KMS-11 (cell line): ENCODE data around the gene GMFB.

Source experiments
- H2AFZ ChIP-seq: fragments of 200-600 bp; sonication (generic); 2 replicates; pipeline ENCODE4 v1.6.1; 2016; ENCODE audit warnings: antibody characterized with exemption, mixed run types, low read depth
- H3K27ac ChIP-seq: fragments of 200-600 bp; sonication (generic); 2 replicates; pipeline ENCODE4 v1.6.1; 2016; ENCODE audit warnings: mild to moderate bottlenecking, mixed run types
- H3K27me3 ChIP-seq: fragments of 200-600 bp; sonication (generic); 2 replicates; pipeline ENCODE4 v1.6.1; 2017; ENCODE audit warnings: mild to moderate bottlenecking, low read depth, mixed run types, moderate library complexity; ENCODE audit not compliant: insufficient read depth
- H3K36me3 ChIP-seq: fragments of 200-600 bp; sonication (generic); 2 replicates; pipeline ENCODE4 v1.6.1; 2017; ENCODE audit warnings: mild to moderate bottlenecking, mixed run types; ENCODE audit not compliant: insufficient read depth
- H3K4me1 ChIP-seq: fragments of 200-600 bp; sonication (generic); 2 replicates; pipeline ENCODE4 v1.6.1; 2016; ENCODE audit warnings: mild to moderate bottlenecking, low read depth, mixed run types; ENCODE audit not compliant: poor library complexity, severe bottlenecking
- H3K4me2 ChIP-seq: fragments of 200-600 bp; sonication (generic); 2 replicates; pipeline ENCODE4 v1.7.0; 2016; ENCODE audit warnings: mild to moderate bottlenecking, mixed run types
- H3K4me3 ChIP-seq: fragments of 200-600 bp; sonication (generic); IDR thresholded peaks from 2 replicates; pipeline ENCODE4 v1.6.1; 2017; ENCODE audit warnings: low read depth, low read length, mixed read lengths; ENCODE audit not compliant: insufficient read depth
- H3K79me2 ChIP-seq: fragments of 200-600 bp; sonication (generic); 2 replicates; pipeline ENCODE4 v1.6.1; 2016; ENCODE audit warnings: low read depth, mixed run types; ENCODE audit not compliant: insufficient read depth
- H3K9ac ChIP-seq: fragments of 200-600 bp; sonication (generic); 2 replicates; pipeline ENCODE4 v1.6.1; 2016; ENCODE audit warnings: mild to moderate bottlenecking, mixed run types
- H4K20me1 ChIP-seq: fragments of 200-600 bp; sonication (generic); 2 replicates; pipeline ENCODE4 v1.6.1; 2016; ENCODE audit warnings: mild to moderate bottlenecking, mixed run types; ENCODE audit not compliant: insufficient read depth
- CTCF ChIP-seq: fragments of 200-600 bp; sonication (generic); conservative IDR thresholded peaks from 2 replicates; pipeline ENCODE4 v1.6.1; 2017; ENCODE audit warnings: low read depth, mild to moderate bottlenecking, antibody characterized with exemption, low read length, moderate library complexity, mixed read lengths

Gene GMFB

GRCh38 chr14:54475911-54476310 is 12.9 kb downstream of the GMFB start:
- Histone ChIP-seq H3K27me3 (no peaks in the 10 kb centered on the region), H2AFZ (no peak overlapping the region)

GRCh38 chr14:54475187-54475899 is 13.4 kb downstream of the GMFB start:
- TF ChIP-seq CTCF, result no peak
- no peak overlapping the region for H3K4me3 ChIP-seq

More at GRCh38 chr14:54475911-54476310, 12.9 kb downstream of the GMFB start:
- H3K79me2 ChIP-seq, result no peaks in the 10 kb centered on the region
- H4K20me1 ChIP-seq, result no peaks in the 10 kb centered on the region
- H3K36me3 ChIP-seq, result no peaks in the 10 kb centered on the region
- TF ChIP-seq CTCF, result no peak
- H3K27ac ChIP-seq, result no peak overlapping the region
- H3K4me2 ChIP-seq, result no peak overlapping the region
- no peak overlapping the region for H3K4me3 ChIP-seq
- peaks cover 4% of the 10 kb centered on the region for H3K4me1 ChIP-seq
- no peak overlapping the region for H3K9ac ChIP-seq

GRCh38 chr14:54474232-54474793 is 14.5 kb downstream of the GMFB start:
- no peaks in the 10 kb centered on the region for H3K27me3 ChIP-seq
- no peaks in the 10 kb centered on the region for H3K36me3 ChIP-seq
- no peak overlapping the region for H3K27ac ChIP-seq
- H3K9ac ChIP-seq, result no peak overlapping the region
- no peaks in the 10 kb centered on the region for H3K4me1 ChIP-seq
- H2AFZ ChIP-seq, result no peak overlapping the region
- TF ChIP-seq CTCF, result no peak
- no peaks in the 10 kb centered on the region for H3K79me2 ChIP-seq
- no peak overlapping the region for H3K4me2 ChIP-seq
- H3K4me3 ChIP-seq, result no peak overlapping the region
- no peaks in the 10 kb centered on the region for H4K20me1 ChIP-seq

More at GRCh38 chr14:54475187-54475899, 13.4 kb downstream of the GMFB start:
- H3K27ac ChIP-seq, result no peak overlapping the region
- H3K9ac ChIP-seq, result no peak overlapping the region
- no peaks in the 10 kb centered on the region for H3K27me3 ChIP-seq
- H3K4me1 ChIP-seq, result no peaks in the 10 kb centered on the region
- H3K36me3 ChIP-seq, result no peaks in the 10 kb centered on the region
- H3K79me2 ChIP-seq, result no peaks in the 10 kb centered on the region
- no peak overlapping the region for H2AFZ ChIP-seq
- no peaks in the 10 kb centered on the region for H4K20me1 ChIP-seq
- no peak overlapping the region for H3K4me2 ChIP-seq

- H3K79me2 ChIP-seq, result no peaks in the 10 kb centered on the region
- H3K9ac ChIP-seq, result no peak overlapping the region
- H3K27me3 ChIP-seq, result no peaks in the 10 kb centered on the region
- no peaks in the 10 kb centered on the region for H3K36me3 ChIP-seq
- H3K4me3 ChIP-seq, result no peak overlapping the region
- no peaks in the 10 kb centered on the region for H3K4me1 ChIP-seq
- no peaks in the 10 kb centered on the region for H4K20me1 ChIP-seq
- H3K27ac ChIP-seq, result no peak overlapping the region
- no peak overlapping the region for H3K4me2 ChIP-seq
- no peak overlapping the region for H2AFZ ChIP-seq
- TF ChIP-seq CTCF, result no peak
Observed at GRCh38 chr14:54472315-54472714, 16.5 kb downstream of the GMFB start.
